Endothelial cell (in vitro differentiated cells): ENCODE measurements around the gene TRDN. TPM values are rescaled to one million over a fixed set of nuclear protein-coding genes. Genes with fewer than 3 reads are reported as not detected.

Source experiments
- DNase-seq: peaks from one replicate; pipeline ENCODE4 v3.0.0; 2021; ENCODE audit warnings: low spot score
- H3K27ac Mint-ChIP-seq: one replicate; pipeline ENCODE4 v1.8.0; 2021; ENCODE audit warnings: mixed read lengths, inconsistent platforms; ENCODE audit not compliant: unreplicated experiment
- H3K27me3 Mint-ChIP-seq: one replicate; pipeline ENCODE4 v1.8.0; 2021; ENCODE audit warnings: mild to moderate bottlenecking, moderate library complexity, mixed read lengths, inconsistent platforms; ENCODE audit not compliant: unreplicated experiment
- H3K36me3 Mint-ChIP-seq: one replicate; pipeline ENCODE4 v1.8.0; 2021; ENCODE audit warnings: mild to moderate bottlenecking, low read depth, mixed read lengths, inconsistent platforms; ENCODE audit not compliant: unreplicated experiment
- H3K4me1 Mint-ChIP-seq: one replicate; pipeline ENCODE4 v1.8.0; 2021; ENCODE audit warnings: mild to moderate bottlenecking, mixed read lengths, inconsistent platforms; ENCODE audit not compliant: unreplicated experiment
- H3K4me3 Mint-ChIP-seq: one replicate; pipeline ENCODE4 v1.8.0; 2021; ENCODE audit warnings: mild to moderate bottlenecking, mixed read lengths, inconsistent platforms; ENCODE audit not compliant: unreplicated experiment
- H3K9me3 Mint-ChIP-seq: one replicate; pipeline ENCODE4 v1.8.0; 2021; ENCODE audit warnings: mixed read lengths, inconsistent platforms; ENCODE audit not compliant: unreplicated experiment
- CTCF ChIP-seq: fragments of 200-600 bp; sonication (generic); IDR thresholded peaks from one replicate; pipeline ENCODE4 v1.5.0; 2021; ENCODE audit warnings: antibody characterized with exemption; ENCODE audit not compliant: unreplicated experiment
- total RNA-seq: library from RNA; stranded (reverse); fragmentation: NEBNext Ultra II Directional; extraction: Animal tissue kit (Norgen Biotek cat#: 25700); gene quantifications from one replicate; pipeline ENCODE4 v1.2.1, GENCODE V29; 2021; ENCODE audit not compliant: unreplicated experiment

Gene TRDN
- total RNA-seq, 1 donor from 2014 or later: 9.1 TPM

GRCh38 chr6:123515715-123516114 is 121.0 kb downstream of the TRDN start:
- no peaks in the 10 kb centered on the region for H3K36me3 Mint-ChIP-seq
- H3K4me3 Mint-ChIP-seq: no peak overlapping the region
- DNase-seq: no peak
- no peaks in the 10 kb centered on the region for H3K27me3 Mint-ChIP-seq
- H3K4me1 Mint-ChIP-seq: no peaks in the 10 kb centered on the region
- H3K9me3 Mint-ChIP-seq: no peaks in the 10 kb centered on the region
- H3K27ac Mint-ChIP-seq: no peak overlapping the region
- no peak for TF ChIP-seq CTCF

GRCh38 chr6:123509112-123509511 is 127.6 kb downstream of the TRDN start:
- DNase-seq: no peak
- TF ChIP-seq CTCF: no peak
- Mint-ChIP-seq H3K36me3 (no peaks in the 10 kb centered on the region), H3K4me1 (no peaks in the 10 kb centered on the region), H3K9me3 (no peaks in the 10 kb centered on the region), H3K4me3 (no peak overlapping the region), H3K27me3 (no peaks in the 10 kb centered on the region), H3K27ac (no peak overlapping the region)

GRCh38 chr6:123508290-123508689 is 128.5 kb downstream of the TRDN start:
- no peaks in the 10 kb centered on the region for H3K9me3 Mint-ChIP-seq
- no peaks in the 10 kb centered on the region for H3K27me3 Mint-ChIP-seq
- H3K27ac Mint-ChIP-seq: no peak overlapping the region
- H3K4me3 Mint-ChIP-seq: no peak overlapping the region
- TF ChIP-seq CTCF: no peak
- no peaks in the 10 kb centered on the region for H3K4me1 Mint-ChIP-seq
- DNase-seq: no peak
- no peaks in the 10 kb centered on the region for H3K36me3 Mint-ChIP-seq

GRCh38 chr6:123507582-123507981 is 129.2 kb downstream of the TRDN start:
- Mint-ChIP-seq H3K36me3 (no peaks in the 10 kb centered on the region), H3K4me1 (no peaks in the 10 kb centered on the region), H3K27me3 (no peaks in the 10 kb centered on the region), H3K9me3 (no peaks in the 10 kb centered on the region), H3K27ac (no peak overlapping the region), H3K4me3 (no peak overlapping the region)
- DNase-seq: no peak
- no peak for TF ChIP-seq CTCF

- Mint-ChIP-seq H3K4me1 (no peaks in the 10 kb centered on the region), H3K27me3 (no peaks in the 10 kb centered on the region), H3K27ac (no peak overlapping the region), H3K4me3 (no peak overlapping the region), H3K9me3 (no peaks in the 10 kb centered on the region), H3K36me3 (no peaks in the 10 kb centered on the region)
- no peak for TF ChIP-seq CTCF
- no peak for DNase-seq
Observed at GRCh38 chr6:123503619-123504018, 133.1 kb downstream of the TRDN start.
